SK-N-SH (cell line): ENCODE data around the gene FOXK1.

ENCODE experiments used
- CTCF ChIP-seq: fragments of 200-600 bp; sonication (generic); IDR thresholded peaks from 2 replicates; pipeline ENCODE4 v1.6.1; 2017; ENCODE audit warnings: antibody characterized with exemption, mild to moderate bottlenecking, moderate library complexity
- MAX ChIP-seq: IDR thresholded peaks from 2 replicates; pipeline ENCODE4 v1.4.0; 2012; ENCODE audit warnings: low read depth
- RCOR1 ChIP-seq: fragments of 150-350 bp; IDR thresholded peaks from 2 replicates; pipeline ENCODE4 v1.6.1; 2017; ENCODE audit warnings: antibody characterized with exemption, low read length
- TCF12 ChIP-seq: IDR thresholded peaks from 2 replicates; pipeline ENCODE4 v1.4.0; 2012

- TF ChIP-seq CTCF (no peak), MAX (no peak), RCOR1 (no peak), TCF12 (no peak)
Observed at GRCh38 chr7:4722960-4723630, 41.0 kb downstream of the FOXK1 start.
